ENCODE measurements around the gene RRAGD.

GRCh38 chr6:89353118-89353556, 58.9 kb downstream of the RRAGD start:
- TF ChIP-seq CTCF (IDR thresholded peaks at IDR 0.05) (no peak), POLR2A (IDR thresholded peaks at IDR 0.05) (no peak)
